Dermis microvascular lymphatic vessel endothelial cell (primary cell): ENCODE measurements around the gene DOCK3. TPM values are rescaled to one million over a fixed set of nuclear protein-coding genes. Genes with fewer than 3 reads are reported as not detected.
"Not testable (repeated sequence)": the region's sequence is repeated elsewhere in the genome, so short reads cannot be mapped to it uniquely, and the experiment has no call there.

ENCODE experiments used
- DNase-seq, 2 donors: peaks; one replicate each; pipeline versions ENCODE4 v3.0.0 to v3.0.0-alpha.2; 2010; ENCODE audit warnings: low read depth in 2 of 2
- total RNA-seq: library from RNA; depleted of rRNA; stranded (reverse); fragments of >200 nt; gene quantifications from 2 replicates; pipeline ENCODE4 v1.2.1, GENCODE V29; 2014

Gene DOCK3
- total RNA-seq, 1 donor from 2014 or later: under 0.01 TPM

GRCh38 chr3:50651920-50652529 is 22.7 kb upstream of the DOCK3 start:
- no peak for DNase-seq

- peak in 1 of 2 donors; percentile 34 for DNase-seq
These were observed 22.0 kb upstream of the DOCK3 start for GRCh38 chr3:50652709-50653108.

- no peak for DNase-seq
These were observed 20.7 kb upstream of the DOCK3 start for GRCh38 chr3:50653937-50654595.

DNA sequence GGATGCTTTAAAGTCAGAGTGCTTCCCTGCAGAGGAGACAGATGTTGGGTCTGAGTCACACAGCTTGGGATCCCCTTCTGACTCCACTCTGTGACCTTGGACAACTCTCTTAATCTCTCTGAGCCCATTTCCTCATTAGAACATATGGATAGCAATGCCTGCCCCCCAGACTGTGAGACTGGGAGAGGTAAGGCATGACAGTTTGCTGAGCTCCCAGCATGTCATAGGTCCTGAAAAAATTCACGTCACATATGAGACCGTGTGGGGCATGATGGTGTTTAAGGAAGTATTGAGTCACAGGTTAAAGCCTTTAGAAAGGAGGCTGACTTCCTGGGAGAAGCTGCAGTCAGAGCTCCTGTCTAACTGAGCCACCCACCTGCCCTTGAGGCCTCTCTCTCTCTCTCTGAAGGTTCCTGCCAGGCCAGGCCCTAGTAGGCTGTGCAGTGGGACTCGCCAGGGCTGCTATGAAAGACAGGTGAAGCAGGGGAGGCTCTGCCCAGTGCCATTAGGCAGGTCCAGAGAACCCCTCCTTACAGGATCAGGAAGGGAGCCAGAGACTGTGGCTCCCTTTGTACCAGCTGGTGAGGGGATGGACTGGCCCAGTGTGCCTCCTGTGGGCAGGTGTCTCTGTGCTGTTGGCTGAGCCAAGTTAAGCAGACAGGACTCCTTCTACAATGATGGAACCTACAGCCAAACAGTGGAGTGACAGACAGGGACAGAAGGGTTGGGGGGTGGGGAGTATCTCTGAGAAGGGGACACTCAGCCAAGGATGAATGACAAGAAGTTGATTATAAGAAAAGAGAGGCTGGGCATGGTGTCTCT is 19.5 kb upstream of the DOCK3 start:
- DNase-seq: no peak

- DNase-seq: no peak
These were observed 18.1 kb upstream of the DOCK3 start for GRCh38 chr3:50656417-50657195.

DNA sequence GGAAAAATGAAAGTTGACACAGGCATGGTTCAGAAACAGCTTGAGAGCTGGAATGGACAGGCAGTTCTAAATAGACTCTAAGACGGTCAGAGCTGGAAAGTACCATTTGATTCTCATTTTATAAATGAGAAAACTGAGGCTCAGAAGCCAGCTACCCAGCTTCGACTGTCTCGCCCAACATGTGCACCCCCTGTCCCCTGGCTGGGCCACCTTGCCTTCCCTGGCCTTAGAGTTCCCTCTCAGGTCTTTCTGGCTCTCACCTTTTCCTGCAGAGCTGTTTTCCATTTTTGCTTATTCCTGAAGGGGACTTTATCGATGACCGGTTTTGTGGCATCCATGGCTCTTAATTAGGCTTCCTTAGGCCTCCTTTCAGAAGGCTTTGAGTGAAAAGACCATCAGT is 17.3 kb upstream of the DOCK3 start:
- no peak for DNase-seq

- no peak for DNase-seq
These were observed 16.9 kb upstream of the DOCK3 start for GRCh38 chr3:50657816-50658215.

GRCh38 chr3:50658416-50658815 is 16.3 kb upstream of the DOCK3 start:
- DNase-seq: no peak

DNA sequence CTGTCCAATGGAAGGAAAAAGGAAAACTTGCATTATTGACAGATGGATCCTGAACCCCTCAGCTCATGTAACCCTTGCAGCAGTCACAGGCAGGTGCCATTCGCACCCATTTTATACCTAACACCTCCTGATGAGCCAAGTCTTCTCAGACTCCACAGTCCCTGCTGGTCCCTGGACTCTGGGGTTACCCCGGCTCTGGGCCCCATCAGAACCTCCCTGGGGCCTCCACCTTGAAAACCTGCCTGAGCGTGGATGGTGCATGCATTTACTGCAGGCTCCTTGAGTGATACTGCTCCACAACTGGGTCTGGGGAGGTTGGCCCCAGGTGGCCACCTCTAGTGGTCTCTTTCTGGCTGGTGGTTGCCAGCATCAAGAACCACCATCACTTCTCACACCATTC is 15.9 kb upstream of the DOCK3 start:
- no peak for DNase-seq

GRCh38 chr3:50660386-50660785 is 14.3 kb upstream of the DOCK3 start:
- no peak for DNase-seq

DNA sequence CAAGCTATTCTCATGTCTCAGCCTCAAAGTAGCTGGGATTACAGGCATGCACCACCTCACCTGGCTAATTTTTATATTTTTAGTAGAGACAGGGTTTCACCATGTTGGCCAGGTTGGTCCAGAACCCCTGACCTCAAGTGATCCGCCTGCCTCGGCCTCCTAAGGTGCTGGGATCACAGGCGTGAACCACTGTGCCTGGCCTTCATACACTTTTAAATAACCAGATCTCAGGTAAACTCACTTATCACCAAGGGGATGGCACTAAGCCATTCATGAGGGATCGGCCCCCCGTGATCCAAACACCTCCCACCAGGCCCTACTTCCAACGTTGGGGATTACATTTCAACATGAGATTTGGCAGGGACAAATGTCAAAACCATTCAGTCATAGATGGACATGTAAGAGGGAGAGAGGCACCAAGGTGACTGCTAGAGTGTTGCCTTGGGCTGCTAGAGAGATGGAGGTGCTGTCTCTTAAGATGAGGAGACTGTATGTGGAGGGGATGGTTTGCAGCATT is 13.3 kb upstream of the DOCK3 start:
- DNase-seq: no peak

GRCh38 chr3:50662408-50662807 is 12.3 kb upstream of the DOCK3 start:
- DNase-seq: no peak

- no peak for DNase-seq
These were observed 9.5 kb upstream of the DOCK3 start for GRCh38 chr3:50665081-50665840.

GRCh38 chr3:50665841-50666115 is 8.9 kb upstream of the DOCK3 start:
- DNase-seq: not testable (repeated sequence)

DNA sequence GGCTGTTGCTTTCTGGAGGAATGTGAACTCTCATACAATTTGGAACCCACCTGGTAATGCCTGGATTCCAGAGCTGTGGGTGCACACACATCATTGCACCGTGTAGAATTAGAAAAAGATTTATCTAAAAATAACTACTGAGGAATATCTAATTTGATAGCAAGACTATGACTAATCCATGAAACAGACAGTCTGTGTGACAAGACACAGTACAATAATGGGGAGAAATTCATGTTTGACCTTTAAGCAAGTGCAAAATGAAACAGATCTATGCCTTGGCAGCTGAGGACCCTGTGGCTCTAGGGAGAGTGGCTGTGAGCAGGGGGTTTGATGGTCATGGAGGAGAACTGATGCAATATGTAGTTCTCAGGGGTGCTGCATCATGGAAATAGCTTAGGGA is 7.9 kb upstream of the DOCK3 start:
- DNase-seq: no peak

- DNase-seq: peak in 1 of 2 donors; percentile 57
These were observed 3.4 kb upstream of the DOCK3 start for GRCh38 chr3:50671331-50671730.

DNA sequence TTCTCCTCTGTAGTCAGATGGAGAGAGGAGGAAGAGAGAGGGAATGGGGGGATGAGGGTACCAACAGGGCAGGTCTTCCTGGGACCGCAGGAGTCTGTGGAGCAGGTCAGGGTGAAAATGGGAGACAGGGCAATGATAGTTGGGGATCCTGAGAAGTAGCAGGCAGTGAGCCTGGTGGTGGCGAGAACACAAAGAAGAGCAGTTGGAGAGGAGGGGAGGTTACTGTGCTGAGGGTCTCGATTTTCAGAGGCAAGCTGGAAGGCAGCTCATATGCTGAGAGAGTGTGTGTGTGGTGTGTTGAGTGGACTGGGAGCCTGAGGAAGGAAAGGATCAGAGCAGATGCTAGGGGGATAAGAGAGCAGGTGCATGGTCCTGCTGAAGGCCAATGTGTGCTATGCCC is 2.1 kb upstream of the DOCK3 start:
- no peak for DNase-seq

GRCh38 chr3:50673931-50674330 is 796 bp upstream of the DOCK3 start:
- DNase-seq: no peak

GRCh38 chr3:50675179-50676030 is 678 bp downstream of the DOCK3 start:
- peak in 1 of 2 donors; percentile 12 for DNase-seq

GRCh38 chr3:50676031-50676705 is 1.4 kb downstream of the DOCK3 start:
- no peak for DNase-seq
